Smooth muscle cell (in vitro differentiated cells): ENCODE results near the gene ZNF670. TPM values are rescaled to one million over a fixed set of nuclear protein-coding genes. Genes with fewer than 3 reads are reported as not detected.

Experiments
- DNase-seq: peaks from one replicate; lab custom pipeline; 2025; ENCODE audit not compliant: unreplicated experiment; lab: John Stamatoyannopoulos, UW
- H2AFZ ChIP-seq: fragments of 200-600 bp; sonication (generic); 2 replicates; pipeline ENCODE4 v1.6.0; 2016; ENCODE audit warnings: antibody characterized with exemption, low read depth, mild to moderate bottlenecking
- H3F3A ChIP-seq: fragments of 200-600 bp; sonication (generic); 2 replicates; pipeline ENCODE4 v1.6.0; 2017; ENCODE audit warnings: antibody characterized with exemption, low read depth
- H3K27ac ChIP-seq: fragments of 200-600 bp; sonication (generic); 2 replicates; pipeline ENCODE4 v1.5.1; 2016; ENCODE audit warnings: low read depth, mild to moderate bottlenecking
- H3K27me3 ChIP-seq: fragments of 200-600 bp; sonication (generic); 2 replicates; pipeline ENCODE4 v1.6.1; 2016; ENCODE audit warnings: low read depth, mild to moderate bottlenecking
- H3K36me3 ChIP-seq: fragments of 200-600 bp; sonication (generic); 2 replicates; pipeline ENCODE4 v1.5.1; 2016; ENCODE audit warnings: low read depth
- H3K4me1 ChIP-seq: fragments of 200-600 bp; sonication (generic); 2 replicates; pipeline ENCODE4 v1.5.1; 2016; ENCODE audit warnings: low read depth
- H3K4me2 ChIP-seq: fragments of 200-600 bp; sonication (generic); 2 replicates; pipeline ENCODE4 v1.6.0; 2016; ENCODE audit warnings: mild to moderate bottlenecking
- H3K4me3 ChIP-seq: fragments of 200-600 bp; sonication (generic); 2 replicates; pipeline ENCODE4 v1.5.1; 2016; ENCODE audit warnings: mild to moderate bottlenecking
- H3K79me2 ChIP-seq: fragments of 200-600 bp; sonication (generic); 2 replicates; pipeline ENCODE4 v1.6.0; 2016; ENCODE audit warnings: low read depth, mild to moderate bottlenecking
- H3K9ac ChIP-seq: fragments of 200-600 bp; sonication (generic); 2 replicates; pipeline ENCODE4 v1.6.0; 2016; ENCODE audit warnings: low read depth
- H3K9me3 ChIP-seq: fragments of 200-600 bp; sonication (generic); replicated peaks from 2 replicates; pipeline ENCODE4 v1.5.1; 2016; ENCODE audit warnings: low read depth
- H4K20me1 ChIP-seq: fragments of 200-600 bp; sonication (generic); 2 replicates; pipeline ENCODE4 v1.6.0; 2016; ENCODE audit warnings: low read depth
- WGBS: methylation state at CpG from one replicate; pipeline ENCODE4 v1.1.7; 2016; ENCODE audit warnings: low lambda C conversion rate; 5-methylcytosine and 5-hydroxymethylcytosine counted together
- polyA plus RNA-seq: library from polyadenylated mRNA; unstranded; fragments of >200 nt; fragmentation: Nextera tagmentation; extraction: Ambion mirVana; gene quantifications from 2 replicates; pipeline ENCODE4 v1.2.1, GENCODE V29; 2016
- total RNA-seq: library from RNA; depleted of rRNA; stranded (reverse); fragments of >200 nt; gene quantifications from 2 replicates; pipeline ENCODE4 v1.2.3, GENCODE V29; 2014
- TF ChIP-seq, protein P1 (sequence below): fragments of 200-600 bp; sonication (generic); IDR thresholded peaks from 2 replicates; pipeline ENCODE4 v1.5.1; 2017; ENCODE audit warnings: borderline replicate concordance, mild to moderate bottlenecking, antibody characterized with exemption; ENCODE audit not compliant: insufficient read depth, poor library complexity, severe bottlenecking

The ZNF670 gene
- total and polyA plus RNA-seq, 2 experiments from 2014 or later, result 2.8 to 3.9 TPM

DNA sequence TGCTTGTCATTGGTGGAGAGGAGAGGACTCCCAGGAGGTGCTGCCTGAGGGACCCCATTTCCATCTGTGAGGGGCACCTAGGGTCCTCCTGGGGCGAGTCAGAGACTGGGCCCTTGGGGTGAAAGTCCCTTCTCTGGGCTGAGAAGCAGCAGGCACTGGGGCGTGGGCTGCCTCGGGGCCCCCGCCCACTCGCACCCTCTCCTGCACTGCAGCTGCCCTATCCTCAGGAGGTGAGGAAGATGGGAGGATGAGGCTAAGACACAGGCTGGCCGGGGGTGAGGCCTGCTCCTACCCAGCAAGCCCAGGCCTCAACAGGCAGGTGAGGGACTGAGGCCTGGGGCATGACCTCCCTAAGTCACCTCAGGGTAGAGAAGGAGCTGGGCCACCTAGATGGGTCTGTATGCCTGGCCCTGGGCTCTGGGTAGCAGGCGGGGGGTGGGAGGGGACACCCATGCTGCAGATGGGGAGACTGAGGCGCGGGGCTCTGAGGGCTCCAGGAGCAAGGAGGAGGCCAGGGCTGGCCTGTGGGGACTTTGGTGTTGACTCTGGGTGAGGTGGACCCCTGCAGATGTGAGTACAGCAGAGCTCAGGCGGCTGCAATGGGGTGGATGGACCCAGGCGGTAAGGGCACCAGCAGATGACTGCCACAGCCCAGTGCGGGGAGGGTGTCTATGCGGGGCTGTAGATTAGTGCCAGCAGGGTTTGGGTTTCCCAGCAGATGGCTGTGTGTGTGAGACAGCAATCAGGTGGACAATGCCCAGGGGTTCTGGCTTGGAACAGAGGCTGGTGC is 35.9 kb upstream of the ZNF670 start:
- no peaks in the 10 kb centered on the region for H3K27me3 ChIP-seq
- TF ChIP-seq, protein P1, sequence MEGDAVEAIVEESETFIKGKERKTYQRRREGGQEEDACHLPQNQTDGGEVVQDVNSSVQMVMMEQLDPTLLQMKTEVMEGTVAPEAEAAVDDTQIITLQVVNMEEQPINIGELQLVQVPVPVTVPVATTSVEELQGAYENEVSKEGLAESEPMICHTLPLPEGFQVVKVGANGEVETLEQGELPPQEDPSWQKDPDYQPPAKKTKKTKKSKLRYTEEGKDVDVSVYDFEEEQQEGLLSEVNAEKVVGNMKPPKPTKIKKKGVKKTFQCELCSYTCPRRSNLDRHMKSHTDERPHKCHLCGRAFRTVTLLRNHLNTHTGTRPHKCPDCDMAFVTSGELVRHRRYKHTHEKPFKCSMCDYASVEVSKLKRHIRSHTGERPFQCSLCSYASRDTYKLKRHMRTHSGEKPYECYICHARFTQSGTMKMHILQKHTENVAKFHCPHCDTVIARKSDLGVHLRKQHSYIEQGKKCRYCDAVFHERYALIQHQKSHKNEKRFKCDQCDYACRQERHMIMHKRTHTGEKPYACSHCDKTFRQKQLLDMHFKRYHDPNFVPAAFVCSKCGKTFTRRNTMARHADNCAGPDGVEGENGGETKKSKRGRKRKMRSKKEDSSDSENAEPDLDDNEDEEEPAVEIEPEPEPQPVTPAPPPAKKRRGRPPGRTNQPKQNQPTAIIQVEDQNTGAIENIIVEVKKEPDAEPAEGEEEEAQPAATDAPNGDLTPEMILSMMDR, result no peak
- no peaks in the 10 kb centered on the region for H3K4me1 ChIP-seq
- H2AFZ ChIP-seq, result no peak overlapping the region
- no peaks in the 10 kb centered on the region for H4K20me1 ChIP-seq
- H3K4me2 ChIP-seq, result no peak overlapping the region
- no peak for DNase-seq
- no peak overlapping the region for H3K4me3 ChIP-seq
- no peak overlapping the region for H3K9ac ChIP-seq
- peaks cover 5% of the 10 kb centered on the region for H3F3A ChIP-seq
- 93% methylated on average over 13 of the region's 13 CpGs for WGBS
- no peaks in the 10 kb centered on the region for H3K79me2 ChIP-seq
- no peaks in the 10 kb centered on the region for H3K9me3 ChIP-seq
- H3K36me3 ChIP-seq, result no peaks in the 10 kb centered on the region
- H3K27ac ChIP-seq, result no peak overlapping the region

DNA sequence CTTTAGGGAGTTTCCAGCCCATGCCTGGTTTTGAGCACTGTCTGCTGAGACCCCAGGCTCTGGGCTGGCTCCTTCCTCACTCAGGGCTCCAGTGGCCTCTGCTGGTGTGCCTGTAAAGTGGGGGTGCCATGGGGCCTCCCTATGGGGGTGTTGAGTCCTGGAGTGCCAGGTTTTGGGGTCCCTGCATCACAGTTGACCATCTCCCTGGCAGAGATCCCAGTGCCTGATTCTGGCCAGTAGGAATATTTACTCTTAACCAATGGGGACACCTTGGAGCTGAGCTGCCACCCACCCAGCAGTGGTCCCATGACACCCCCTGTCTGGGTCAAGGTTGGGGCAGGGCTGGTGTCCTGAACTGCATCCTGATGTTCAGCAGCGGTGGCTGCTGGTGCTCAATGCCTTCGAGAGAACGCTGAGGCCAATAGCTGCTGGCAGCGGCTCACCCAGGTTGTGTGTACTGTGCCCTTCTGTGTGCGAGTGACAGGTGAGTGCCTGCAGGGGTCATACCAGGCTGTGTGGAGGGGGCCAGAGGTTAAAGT is 35.2 kb upstream of the ZNF670 start:
- Histone ChIP-seq H3K36me3 (no peaks in the 10 kb centered on the region), H3K27ac (no peak overlapping the region), H3K9me3 (no peaks in the 10 kb centered on the region), H2AFZ (no peak overlapping the region), H3K9ac (no peak overlapping the region), H3K4me1 (no peaks in the 10 kb centered on the region), H3K4me3 (no peak overlapping the region), H4K20me1 (no peaks in the 10 kb centered on the region), H3F3A (peaks cover 5% of the 10 kb centered on the region), H3K4me2 (no peak overlapping the region), H3K27me3 (no peaks in the 10 kb centered on the region), H3K79me2 (no peaks in the 10 kb centered on the region)
- no peak for DNase-seq
- WGBS, result 97% methylated on average over 5 of the region's 5 CpGs
- TF ChIP-seq, protein P1, result no peak

DNA sequence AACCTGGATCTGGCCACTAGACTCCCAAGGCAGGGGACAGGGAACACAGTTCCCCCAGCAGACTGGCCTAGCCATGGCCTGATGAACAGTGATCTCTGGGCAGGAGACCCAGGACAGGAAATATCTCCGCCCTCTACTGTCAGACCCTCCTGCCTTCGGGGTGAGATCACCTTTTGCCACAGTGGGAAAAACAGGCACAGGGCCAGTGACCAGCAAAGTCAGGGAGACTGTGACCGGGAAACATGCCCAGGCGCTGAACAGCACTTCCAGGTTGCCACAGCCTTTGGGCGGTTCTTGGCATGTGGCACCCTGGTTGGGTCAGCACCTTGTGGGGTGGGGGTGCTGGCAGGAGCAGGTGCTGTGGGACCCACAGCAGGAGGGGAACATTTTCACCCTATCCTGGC is 34.5 kb upstream of the ZNF670 start:
- Histone ChIP-seq H3K36me3 (no peaks in the 10 kb centered on the region), H3K27ac (no peak overlapping the region), H3K27me3 (no peaks in the 10 kb centered on the region), H3K9me3 (no peaks in the 10 kb centered on the region), H3K4me2 (no peak overlapping the region), H2AFZ (no peak overlapping the region), H3K4me3 (no peak overlapping the region), H3K79me2 (no peaks in the 10 kb centered on the region), H3K9ac (no peak overlapping the region), H3K4me1 (no peaks in the 10 kb centered on the region), H4K20me1 (no peaks in the 10 kb centered on the region), H3F3A (peaks cover 5% of the 10 kb centered on the region)
- no peak for DNase-seq
- TF ChIP-seq, protein P1, result no peak
- 77% methylated on average over 5 of the region's 5 CpGs for WGBS

DNA sequence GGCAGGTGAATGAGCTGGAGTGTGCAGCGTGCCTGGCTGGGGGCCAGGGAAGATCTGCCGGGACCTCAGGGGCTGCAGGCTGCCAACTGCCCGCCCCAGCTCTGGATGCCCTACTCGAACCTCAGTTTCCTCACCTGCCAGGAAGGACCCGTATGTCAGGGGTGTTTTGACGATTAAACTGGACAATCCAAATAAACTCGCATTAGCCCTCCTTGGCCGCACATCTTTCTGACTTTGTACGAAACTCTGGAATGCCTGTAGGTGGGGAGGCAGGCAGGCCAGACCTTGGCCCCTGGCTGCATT is 33.8 kb upstream of the ZNF670 start:
- no peak for DNase-seq
- Histone ChIP-seq H2AFZ (peak overlapping the region; percentile 89), H3K4me2 (peak overlapping the region; percentile 95), H3K4me1 (no peaks in the 10 kb centered on the region), H3K79me2 (no peaks in the 10 kb centered on the region), H3K36me3 (no peaks in the 10 kb centered on the region), H4K20me1 (no peaks in the 10 kb centered on the region), H3F3A (peaks cover 5% of the 10 kb centered on the region), H3K9me3 (no peaks in the 10 kb centered on the region), H3K27me3 (no peaks in the 10 kb centered on the region), H3K9ac (no peak overlapping the region), H3K4me3 (peak overlapping the region; percentile 63), H3K27ac (no peak overlapping the region)
- TF ChIP-seq, protein P1, result no peak
- WGBS, result 69% methylated on average over 9 of the region's 9 CpGs
